HT1080 (cell line): ENCODE measurements around the gene TAF11. TPM values are rescaled to one million over a fixed set of nuclear protein-coding genes. Genes with fewer than 3 reads are reported as not detected.
A peak's percentile ranks its signal among the peaks of the same experiment; 100 is the strongest.
"Not testable (repeated sequence)": the region's sequence is repeated elsewhere in the genome, so short reads cannot be mapped to it uniquely, and the experiment has no call there.

Experiments
- DNase-seq: peaks from one replicate; pipeline ENCODE4 v3.0.0-alpha.2; 2015; ENCODE audit warnings: low read depth
- total RNA-seq: library from RNA; depleted of rRNA; stranded (reverse); fragments of >200 nt; shearing (Covaris generic); gene quantifications from 2 replicates; pipeline ENCODE4 v1.2.3, GENCODE V29; 2014

TAF11 gene
- total RNA-seq, 1 experiment from 2014 or later, result 27.2 TPM

DNA sequence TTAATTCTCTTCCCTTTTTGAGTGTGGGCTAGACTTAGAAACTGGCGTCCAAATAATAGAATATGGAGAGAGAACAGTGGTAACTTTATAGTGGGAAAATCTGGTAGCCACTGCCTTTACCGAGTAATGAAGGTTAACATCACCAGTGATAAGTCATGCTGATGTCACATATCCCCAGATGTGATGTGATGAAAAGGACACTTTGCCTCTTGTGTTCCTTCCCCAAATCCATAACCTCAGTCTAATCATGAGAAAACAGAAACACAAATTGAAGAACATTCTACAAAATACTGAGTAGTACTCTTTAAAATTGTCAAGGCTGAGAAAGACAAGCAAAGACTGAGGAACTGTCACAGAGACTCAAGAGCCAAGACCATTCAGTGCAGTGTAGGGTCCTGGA lies 19.0 kb upstream of the TAF11 start:
- no peak for DNase-seq

DNA sequence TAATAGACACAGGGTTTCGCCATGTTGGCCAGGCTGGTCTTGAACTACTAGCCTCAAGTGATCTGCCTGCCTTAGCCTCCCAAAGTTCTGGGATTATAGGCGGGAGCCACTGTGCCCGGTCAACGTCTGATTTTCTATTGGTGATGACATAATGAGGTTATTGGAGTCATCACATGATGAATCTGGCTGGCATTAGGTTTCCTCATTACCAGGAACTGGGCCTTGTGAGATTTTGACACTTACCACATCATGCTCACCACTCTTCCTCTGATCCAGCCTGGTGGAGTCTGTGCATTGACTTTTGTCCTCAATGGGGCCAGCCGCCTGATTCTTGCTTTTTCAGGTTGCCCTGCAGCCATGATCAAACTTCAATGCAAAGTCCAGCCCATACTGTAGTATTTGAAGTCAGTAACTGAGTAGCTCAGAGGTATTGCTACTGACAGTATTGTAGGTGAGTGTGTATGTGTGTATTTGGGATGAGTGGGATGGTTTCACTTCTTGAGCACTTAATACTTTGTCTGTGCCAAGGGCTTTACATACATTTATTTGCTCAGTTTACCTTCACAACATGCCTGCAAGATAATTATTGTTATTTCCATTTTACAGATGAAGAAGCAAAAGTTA lies 17.3 kb upstream of the TAF11 start:
- DNase-seq, result no peak

GRCh38 chr6:34901930-34902329 lies 14.1 kb upstream of the TAF11 start:
- no peak for DNase-seq

GRCh38 chr6:34900321-34901031 lies 12.6 kb upstream of the TAF11 start:
- no peak for DNase-seq

DNA sequence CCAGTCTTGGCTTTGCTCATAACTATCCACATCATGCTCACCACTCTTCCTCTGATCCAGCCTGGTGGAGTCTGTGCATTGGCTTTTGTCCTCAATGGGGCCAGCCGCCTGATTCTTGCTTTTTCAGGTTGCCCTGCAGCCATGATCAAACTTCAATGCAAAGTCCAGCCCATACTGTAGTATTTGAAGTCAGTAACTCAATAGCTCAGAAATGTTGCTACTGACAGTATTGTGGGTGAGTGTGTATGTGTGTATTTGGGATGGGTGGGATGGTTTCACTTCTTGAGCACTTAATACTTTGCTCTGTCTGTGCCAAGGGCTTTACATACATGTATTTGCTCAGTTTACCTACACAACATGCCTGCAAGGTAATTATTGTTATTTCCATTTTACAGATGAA lies 11.9 kb upstream of the TAF11 start:
- DNase-seq, result not testable (repeated sequence)

DNA sequence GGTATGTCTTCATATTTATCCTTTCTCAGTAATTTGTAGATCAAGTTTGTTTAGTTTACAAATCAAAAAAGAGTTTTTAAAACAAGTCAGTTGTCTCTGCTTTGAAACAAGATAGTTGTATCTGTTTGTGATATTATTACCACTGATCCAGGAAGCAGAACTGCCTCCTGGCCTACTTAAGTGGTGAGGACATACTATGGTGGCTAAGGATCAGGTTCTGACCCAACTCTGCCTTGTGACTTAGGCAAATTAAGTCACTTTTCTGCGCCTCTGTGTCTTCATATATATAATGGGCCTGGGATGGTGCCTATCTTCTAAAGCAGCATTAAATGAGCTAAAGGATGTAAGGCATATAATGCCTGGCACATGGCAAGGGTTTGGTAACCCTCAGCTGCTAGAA lies 9.9 kb upstream of the TAF11 start:
- DNase-seq, result no peak

DNA sequence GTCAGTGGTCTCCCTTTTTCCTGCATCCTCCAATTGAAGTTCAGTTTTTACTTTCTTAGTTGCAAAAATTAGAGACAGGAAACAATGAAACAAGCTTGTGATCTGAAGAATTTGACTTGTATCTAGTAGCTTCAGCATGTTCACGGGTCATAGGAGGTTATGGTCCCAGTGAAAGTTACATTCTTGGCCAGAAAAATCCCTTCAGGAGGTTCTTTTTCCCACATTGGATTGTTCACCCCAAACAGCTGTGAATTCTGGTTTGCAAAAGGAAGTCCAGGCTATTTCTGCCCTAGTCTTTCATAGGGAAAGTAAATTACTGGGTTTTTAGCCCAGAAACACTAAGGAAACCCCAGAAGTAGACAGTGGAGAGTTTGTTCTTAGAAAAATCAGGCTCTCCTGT lies 9.3 kb upstream of the TAF11 start:
- no peak for DNase-seq

DNA sequence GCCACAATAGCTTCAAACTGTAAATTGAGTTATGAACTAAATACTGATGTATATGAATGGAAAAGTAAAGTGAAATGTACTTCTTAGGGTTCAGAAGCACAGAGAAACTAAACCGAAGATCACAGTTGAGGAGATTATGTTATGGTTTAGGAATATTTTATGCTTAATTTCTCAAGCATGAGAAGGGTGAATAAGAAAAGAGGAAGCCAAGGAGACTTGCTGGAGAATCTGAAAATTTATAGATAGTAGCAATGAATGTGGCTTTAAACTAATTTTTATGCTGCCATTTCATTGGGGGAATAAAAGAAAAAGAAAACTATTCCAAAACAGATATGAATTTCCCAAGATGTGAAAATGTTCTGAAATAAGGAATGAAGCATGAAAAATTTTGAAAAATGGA lies 6.9 kb upstream of the TAF11 start:
- DNase-seq, result no peak

DNA sequence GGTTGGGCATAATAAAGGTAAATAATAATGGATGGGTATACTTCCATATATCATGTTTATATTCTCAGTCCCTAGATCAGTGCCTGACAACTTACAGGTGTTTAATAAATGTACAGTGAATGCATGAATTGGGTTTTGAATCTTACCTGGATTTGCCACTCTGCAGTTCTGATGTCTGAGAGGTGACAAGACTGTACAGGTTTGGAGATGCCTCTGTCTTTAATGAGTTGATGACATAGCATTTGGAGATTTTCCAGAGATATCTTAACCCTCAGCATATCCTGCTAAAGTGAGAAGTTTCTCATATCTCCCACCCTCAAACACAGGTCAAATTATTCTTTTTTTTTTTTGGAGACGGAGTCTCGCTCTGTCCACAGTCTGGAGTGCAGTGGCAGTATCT lies 3.5 kb upstream of the TAF11 start:
- DNase-seq, result no peak

DNA sequence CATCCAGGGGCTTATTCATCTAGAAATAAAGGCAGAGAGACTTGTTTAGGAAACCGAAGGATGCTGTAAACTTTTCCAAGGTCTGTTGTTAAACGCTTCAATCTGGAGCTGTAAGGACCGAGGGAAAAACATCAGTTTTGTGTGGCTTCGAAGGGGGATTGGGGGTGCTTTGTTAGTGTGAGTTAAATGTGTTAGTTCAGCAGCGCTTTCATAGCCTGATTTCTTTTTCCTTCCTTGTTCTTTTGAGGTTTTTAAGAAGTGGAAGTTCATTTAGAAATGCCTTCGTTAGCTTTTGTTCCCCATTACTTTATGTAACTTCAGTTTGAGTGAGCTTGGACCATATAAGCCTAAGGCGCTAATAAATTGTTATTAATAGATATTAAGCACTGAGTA lies 2.7 kb upstream of the TAF11 start:
- no peak for DNase-seq

- peak; percentile 41 for DNase-seq
Measured at GRCh38 chr6:34888874-34889555, 1.2 kb upstream of the TAF11 start, which contains the start of gene ANKS1A. Gene ANKS1A (plus strand): TSS chr6:34889255. CDS start chr6:34889403, 148 bp downstream.

DNA sequence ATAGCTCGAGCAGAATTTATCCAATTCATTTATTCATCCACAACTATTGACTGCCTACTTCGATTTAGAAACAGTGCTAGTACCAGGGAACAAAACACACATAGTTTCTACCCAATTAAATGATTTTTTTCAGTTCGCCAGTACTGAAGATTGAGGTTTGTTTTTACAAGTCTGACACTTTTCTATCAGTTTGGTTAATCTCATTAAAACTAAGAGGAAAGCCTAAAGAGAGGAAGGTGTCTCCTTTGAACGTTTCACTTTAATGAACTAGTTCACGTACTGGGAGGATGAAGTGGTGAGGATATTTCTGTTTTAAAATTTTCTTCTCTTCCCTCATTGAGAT lies 643 bp upstream of the TAF11 start:
- no peak for DNase-seq

- not testable (repeated sequence) for DNase-seq
Measured at GRCh38 chr6:34885837-34886236, 2.0 kb downstream of the TAF11 start.

DNA sequence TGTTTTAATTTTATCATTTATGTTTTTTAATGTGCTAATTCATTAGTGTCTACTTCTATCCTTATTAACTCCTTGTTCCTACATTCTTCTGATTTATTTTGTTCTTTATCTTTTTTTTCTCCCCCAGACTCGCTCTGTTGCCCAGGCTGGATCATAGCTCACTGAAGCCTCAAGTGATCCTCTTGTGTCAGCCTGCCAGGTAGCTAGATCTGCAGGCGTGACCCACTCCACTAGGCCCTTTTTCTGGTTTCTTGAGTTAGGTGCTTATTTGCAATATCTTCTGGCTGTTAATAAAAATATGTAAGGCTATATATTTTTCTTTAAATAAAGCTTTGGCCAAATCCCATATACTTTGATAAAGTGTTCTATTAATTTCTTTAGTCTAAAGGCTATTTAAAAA lies 2.8 kb downstream of the TAF11 start:
- no peak for DNase-seq

GRCh38 chr6:34884073-34884472 lies 3.8 kb downstream of the TAF11 start:
- not testable (repeated sequence) for DNase-seq

- DNase-seq, result no peak
Measured at GRCh38 chr6:34877869-34878485, 9.9 kb downstream of the TAF11 start.

DNA sequence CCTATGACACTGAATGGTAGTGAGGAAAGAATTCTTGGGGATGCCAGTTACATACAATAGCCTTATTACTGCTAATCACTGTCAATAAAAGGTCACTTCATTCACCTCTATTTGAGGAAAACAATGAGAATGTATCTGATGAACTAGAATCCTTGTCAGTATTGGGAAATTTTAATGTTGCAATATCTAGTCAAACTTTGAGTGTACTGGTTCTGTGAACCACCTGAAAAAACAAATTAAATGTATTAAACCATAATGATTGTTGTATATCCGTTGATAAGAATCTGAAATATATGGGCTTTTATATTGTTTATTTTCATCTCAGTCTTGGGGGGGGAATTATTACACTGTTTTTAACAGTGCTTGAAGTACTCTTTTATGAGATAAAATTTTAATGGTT lies 10.6 kb downstream of the TAF11 start:
- DNase-seq, result no peak

- no peak for DNase-seq
Measured at GRCh38 chr6:34876472-34876871, 11.4 kb downstream of the TAF11 start.

DNA sequence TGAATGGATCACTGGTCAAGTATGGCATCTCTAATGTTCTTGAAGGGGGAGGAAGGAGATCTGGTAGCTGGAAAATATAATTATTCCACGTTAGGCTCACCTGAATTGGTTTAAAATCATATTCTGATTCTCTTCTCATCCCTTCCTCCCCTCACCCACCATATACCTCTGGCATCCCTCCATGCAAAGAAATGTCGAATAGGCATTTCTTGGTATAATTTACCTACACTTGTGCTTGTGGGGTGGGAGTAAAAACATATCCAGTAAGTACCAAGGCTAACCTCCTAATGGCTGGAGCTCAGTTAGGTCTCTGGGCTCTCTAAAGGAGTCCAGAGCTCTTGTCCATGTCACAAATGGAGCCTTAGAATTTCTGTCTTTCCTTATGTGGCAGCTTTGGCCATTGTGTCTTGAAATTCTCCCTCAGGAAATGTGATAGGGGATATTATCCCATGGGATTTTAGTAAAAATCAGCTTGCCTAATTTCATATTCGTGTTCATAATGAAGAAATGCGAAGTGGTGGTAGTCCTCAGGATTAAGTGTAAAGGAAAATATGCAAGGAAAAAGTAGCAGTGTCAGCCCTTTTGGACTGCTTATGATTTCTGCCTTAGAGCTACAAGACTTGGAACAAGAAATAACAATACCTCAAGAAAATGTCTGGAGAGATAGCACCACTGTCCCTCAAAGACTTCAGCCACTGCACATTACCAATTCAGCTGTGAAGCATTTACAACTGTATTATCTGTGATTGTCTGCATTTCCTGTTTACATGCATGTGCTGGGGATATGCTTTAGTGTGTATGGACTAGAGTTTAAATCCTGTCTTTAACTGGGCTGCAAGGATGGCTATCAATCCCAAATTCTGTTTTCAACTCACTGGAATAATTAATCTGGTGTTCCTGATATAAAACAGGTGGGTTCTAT lies 12.3 kb downstream of the TAF11 start:
- no peak for DNase-seq

DNA sequence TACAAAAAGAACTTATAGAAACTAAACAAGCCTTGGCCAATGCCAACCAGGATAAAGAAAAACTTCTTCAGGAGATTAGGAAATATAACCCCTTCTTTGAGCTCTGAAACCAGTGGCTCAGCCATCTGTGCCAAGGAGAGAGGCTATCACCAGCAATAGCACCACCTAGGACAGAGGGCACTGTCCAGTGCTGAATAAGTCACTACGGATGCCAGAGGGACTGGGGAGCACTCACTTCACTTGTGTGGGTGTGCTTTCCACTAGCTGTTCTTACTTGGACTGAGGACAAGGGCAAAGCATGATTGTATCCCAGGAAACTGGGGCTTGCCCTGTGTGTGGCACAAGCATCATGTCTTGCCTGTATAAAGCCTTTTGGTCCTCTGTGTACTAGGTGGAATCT lies 15.5 kb downstream of the TAF11 start:
- DNase-seq, result no peak

DNA sequence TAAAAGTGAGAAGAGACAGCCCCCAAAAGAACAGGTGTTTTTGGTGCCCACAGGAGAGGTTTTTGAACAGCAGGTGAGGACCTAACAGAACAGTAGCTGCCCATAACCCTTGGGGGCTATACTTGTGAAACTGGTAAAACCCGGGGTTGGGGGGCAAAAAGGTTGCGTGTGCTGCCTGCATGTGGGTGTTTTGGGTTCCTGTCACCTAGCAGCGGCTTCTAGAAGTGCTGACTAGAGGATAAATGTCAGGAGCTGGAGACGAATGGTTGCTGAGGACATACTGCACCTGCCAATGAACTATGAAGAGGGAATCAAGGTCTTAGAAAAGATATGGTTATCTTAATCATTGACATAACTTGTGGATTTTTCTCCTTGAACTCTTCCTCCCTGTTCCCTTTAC lies 16.0 kb downstream of the TAF11 start:
- no peak for DNase-seq
